DMS153 (cell line): ENCODE data around the gene PVR.
"Not testable (repeated sequence)": the region's sequence is repeated elsewhere in the genome, so short reads cannot be mapped to it uniquely, and the experiment has no call there.

Experiments used
- DNase-seq: peaks from one replicate; lab custom pipeline; 2025; lab: John Stamatoyannopoulos, UW

The PVR gene

DNA sequence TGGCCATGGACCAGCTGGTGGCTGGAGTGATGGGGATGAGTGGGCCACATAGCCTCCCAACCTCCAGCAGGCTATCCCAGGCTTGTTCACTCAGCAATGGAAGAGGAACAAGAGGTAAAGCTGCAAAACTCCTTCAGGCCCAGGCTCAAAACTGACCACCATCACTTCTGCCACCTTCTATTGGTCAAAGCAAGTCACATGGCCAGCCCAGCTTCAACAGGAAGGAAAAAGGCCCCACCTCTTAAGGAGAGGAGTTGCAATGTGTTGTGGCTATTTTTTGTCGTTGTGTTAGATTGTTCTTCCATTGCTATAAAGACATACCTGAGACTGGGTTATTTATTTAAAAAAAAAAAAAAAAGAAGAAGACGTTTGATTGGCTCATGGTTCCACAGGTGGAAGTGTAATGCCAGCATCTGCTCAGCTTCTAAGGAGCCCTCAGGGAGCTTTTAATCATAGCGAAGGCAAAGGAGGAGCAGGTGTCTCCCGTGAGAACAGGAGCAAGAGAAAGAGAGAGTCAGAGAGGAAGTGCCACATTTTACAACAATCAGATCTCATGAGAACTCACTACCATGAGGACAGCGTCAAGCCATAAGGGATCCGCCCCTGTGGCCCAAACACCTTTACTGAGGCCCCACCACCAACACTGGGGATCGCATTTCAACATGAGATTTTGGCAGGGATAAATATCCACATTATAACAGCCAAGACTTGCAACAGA lies 24.9 kb upstream of the PVR start:
- no peak for DNase-seq

DNA sequence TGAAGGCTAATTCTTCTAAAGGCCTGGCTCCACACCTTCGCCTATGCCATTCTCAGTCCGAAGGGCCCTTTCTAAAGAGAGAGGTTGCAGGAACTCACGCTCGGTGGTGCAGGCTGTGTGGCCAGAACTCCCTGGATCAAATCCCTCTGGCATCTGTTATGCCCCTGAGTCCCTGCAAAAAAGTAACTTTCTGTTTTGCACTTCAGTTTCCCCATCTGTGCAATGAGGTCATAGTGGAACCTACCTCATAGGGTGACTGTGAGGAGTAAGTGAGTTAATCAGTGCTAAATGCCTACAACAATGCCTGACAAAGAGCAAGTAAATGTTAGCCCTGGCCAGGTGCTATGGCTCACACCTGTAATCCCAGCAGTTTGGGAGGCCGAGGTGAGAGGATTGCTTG lies 23.0 kb upstream of the PVR start:
- DNase-seq: no peak

- no peak for DNase-seq
Measured at GRCh38 chr19:44621367-44621766, 22.3 kb upstream of the PVR start.

- no peak for DNase-seq
Measured at GRCh38 chr19:44623080-44623479, 20.6 kb upstream of the PVR start.

- no peak for DNase-seq
Measured at GRCh38 chr19:44623626-44624025, 20.1 kb upstream of the PVR start.

GRCh38 chr19:44624840-44625354 lies 18.8 kb upstream of the PVR start:
- no peak for DNase-seq

GRCh38 chr19:44625637-44626036 lies 18.1 kb upstream of the PVR start:
- not testable (repeated sequence) for DNase-seq

- no peak for DNase-seq
Measured at GRCh38 chr19:44626048-44626624, 17.6 kb upstream of the PVR start.

GRCh38 chr19:44627631-44628030 lies 16.1 kb upstream of the PVR start:
- DNase-seq: no peak

DNA sequence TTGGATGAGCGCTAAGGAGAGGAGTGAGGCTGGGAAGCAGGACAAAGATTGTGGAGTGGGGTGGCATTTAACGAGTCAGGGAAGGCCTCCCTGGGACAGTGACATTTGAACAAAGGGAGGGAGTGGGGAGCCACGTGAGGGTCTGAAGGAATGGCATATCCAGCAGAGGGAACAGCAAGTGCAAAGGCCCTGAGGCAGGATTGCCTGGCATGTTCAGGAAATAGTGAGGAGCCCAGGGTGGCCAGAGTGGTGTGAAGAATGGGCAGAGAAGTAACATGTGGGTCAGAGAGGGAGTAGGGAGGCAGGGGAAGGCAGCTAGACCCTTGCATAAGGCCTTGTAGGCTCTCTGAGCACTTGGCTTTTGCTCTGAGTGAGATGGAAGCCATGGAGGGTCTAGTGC lies 14.9 kb upstream of the PVR start:
- DNase-seq: no peak

GRCh38 chr19:44631611-44632010 lies 12.1 kb upstream of the PVR start:
- DNase-seq: not testable (repeated sequence)

DNA sequence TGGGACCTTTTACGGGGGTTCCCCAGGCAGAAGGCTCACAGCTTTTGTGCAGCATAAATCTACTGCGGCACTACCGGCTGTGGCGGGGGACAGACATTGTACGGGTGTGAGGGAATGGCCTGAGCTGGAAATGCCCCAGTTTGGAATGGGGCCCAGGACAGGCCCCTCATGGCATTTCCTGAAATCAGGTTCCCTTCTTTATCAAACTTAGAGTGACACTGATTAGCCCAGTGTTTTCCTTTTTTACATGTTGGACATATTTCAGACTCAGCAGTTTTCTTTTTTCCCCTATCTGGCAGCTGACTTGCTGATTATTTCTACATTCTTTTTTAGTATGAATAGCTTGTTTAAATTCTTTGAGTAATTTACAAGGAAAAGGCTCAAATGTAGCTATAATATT lies 9.7 kb upstream of the PVR start:
- not testable (repeated sequence) for DNase-seq

DNA sequence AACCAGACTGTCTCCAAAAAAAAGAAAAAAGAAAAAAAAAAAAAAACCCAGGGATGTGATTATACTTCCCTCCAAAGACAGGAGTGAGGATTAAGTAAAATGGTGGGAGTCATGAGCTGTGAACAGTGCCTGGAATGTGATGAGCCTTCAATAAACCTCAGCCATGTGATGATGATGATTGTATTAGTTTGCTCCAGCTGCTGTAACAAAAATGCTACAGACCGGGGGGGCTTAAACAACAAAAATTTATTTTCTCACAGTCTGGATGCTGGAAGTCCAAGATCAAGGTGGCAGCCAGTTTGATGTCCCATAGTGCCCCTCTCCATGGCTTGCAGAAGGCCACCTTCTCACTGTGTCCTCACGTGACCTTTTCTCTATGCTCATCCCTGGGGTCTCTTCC lies 8.9 kb upstream of the PVR start:
- no peak for DNase-seq

GRCh38 chr19:44635581-44636438 lies 7.9 kb upstream of the PVR start:
- no peak for DNase-seq

GRCh38 chr19:44636439-44637389 lies 7.0 kb upstream of the PVR start:
- no peak for DNase-seq

DNA sequence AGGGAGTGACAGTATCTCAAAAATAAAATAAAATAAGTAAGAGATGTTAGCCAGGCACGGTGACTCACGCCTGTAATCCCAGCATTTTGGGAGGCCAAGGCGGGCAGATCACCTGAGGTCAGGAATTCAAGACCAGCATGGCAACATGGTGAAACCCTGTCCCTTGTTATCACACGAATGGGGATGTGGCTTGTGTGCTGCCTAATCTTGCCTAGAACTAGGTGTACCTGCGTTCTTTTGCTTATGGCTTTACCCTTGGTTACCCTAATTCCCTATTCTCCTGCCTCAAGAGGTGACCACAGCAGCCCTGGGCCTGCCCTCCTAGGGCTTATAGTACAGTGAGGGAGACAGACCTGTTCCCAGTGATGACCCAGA lies 6.3 kb upstream of the PVR start:
- no peak for DNase-seq

DNA sequence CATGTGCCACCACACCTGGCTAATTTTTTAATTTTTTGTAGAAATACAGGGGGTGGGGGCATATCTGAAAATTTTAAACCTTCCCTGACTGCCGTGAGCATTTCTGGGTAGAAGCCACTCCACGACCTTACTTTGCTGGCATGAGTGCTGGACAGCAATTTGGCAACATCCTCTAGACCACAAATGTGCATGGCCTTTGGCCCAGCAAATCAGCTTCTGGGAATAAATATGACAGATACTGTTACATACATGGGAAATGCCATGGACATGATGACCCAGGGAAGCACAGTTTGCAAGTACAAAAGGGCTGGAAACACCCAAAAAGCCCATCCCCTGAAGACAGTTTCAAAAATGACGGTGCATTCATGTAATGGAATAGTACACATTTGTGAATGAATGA lies 3.2 kb upstream of the PVR start:
- DNase-seq: no peak

DNA sequence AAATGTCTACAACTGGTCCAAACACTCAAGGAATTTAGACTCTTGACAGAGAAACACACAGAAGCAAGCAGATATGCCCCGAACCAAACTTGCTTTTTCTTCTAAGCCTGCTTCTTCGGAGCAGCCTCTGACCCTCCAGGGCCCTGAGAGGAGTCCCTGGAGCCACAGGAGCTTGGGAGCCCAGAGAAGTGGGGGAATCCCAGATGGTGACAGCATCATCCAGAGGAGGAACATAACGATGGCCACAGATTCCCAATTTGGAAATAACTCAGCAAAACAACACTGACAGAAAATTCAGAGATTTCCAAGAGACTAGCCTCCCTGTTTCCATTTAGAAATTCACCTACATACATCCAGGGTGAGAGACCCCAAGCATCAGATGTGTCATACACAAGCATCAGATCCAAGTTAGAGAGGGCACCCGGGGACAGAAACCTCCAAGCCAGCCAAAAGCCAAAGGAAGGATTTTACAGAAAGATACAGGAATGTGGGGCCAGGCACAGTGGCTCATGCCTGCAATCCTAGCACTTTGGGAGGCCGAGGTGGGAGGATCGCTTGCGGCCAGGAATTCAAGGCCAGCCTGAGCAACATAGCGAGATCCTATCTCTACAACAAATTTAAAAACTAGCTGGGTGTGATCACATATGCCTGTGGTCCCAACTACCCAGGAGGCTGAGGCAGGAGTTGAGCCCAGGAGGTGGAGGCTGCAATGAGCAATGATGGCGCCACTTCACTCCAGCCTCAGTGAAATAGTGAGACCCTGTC lies 2.0 kb upstream of the PVR start:
- no peak for DNase-seq

GRCh38 chr19:44642377-44642776 lies 1.3 kb upstream of the PVR start:
- DNase-seq: no peak

GRCh38 chr19:44644402-44645016 lies 799 bp downstream of the PVR start:
- DNase-seq: peak; percentile 13
